Activated gamma-delta T cell treated with anti-CD3 and anti-CD28 coated beads, Interleukin-2, amount 50 U/mL, for 16 hours (primary cell): ENCODE results near the gene LMO4.
A peak's percentile ranks its signal among the peaks of the same experiment; 100 is the strongest.

ENCODE experiments used
- DNase-seq: peaks from one replicate; pipeline ENCODE4 v3.0.0-alpha.2; 2020; ENCODE audit warnings: low read depth

LMO4 gene

DNA sequence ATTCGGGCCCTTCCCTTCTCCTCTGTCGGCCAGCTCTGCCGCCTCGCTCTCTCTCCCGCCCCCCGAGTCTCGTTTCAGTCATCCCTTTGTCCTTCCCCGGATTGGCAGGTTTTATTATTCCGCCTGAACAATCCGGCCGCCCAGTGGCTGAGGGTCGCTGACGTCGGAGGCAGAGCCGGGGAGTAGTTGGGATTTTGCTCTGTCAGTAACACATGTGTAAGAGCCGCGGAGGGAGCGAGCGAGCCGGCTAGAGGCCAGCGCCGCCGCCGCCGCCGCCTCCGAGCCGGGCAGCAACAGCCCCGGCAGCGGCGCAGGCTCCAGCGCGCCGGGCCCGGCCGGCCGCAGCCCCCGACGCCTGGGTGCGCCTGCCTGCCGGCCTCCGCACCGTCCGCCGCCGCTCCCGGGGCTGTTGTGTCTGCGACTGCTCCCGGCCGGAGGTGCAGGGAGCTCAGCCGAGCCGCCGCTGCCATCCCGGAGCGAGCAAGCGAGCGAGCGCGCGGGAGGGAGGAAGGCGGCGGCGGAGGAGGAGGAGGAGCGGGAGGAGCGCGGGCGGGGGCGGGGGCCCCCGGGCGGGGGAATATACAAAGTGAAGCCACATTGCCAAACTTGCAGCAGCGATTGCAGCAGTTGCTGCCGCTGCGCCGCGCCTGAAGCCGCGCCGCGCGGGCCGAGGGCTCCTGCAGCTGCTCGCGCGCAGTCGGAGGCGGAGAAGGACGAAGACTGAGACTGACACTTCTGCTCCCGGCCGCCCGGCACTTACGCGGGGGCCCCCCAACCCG lies at the start of gene LMO4:
LMO4 (plus strand) TSS at position 609 of the 779 bp plus-strand sequence. CDS start 3,136 bp downstream, outside the sequence.
- DNase-seq, result peak; percentile 78

DNA sequence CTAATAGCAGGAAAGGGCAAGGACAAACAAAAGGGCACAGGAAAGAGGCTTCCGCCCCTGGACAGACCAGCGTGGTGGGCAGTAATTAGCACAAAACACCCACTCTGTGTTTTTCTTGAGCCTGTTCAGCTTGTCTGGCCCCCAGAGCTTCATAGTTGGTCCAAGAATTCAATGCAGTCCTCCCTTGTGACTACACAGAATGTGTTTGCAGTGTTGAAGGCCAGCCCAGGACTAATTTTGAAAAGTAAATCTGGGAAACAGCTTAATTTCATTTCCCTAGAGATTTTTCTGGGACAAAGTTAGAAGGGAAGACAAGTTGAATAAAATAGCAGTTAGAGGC lies 49.2 kb upstream of the LMO4 start:
- no peak for DNase-seq

GRCh38 chr1:87279966-87280535 lies 48.6 kb upstream of the LMO4 start:
- DNase-seq, result no peak

- no peak for DNase-seq
These were observed 44.0 kb upstream of the LMO4 start for GRCh38 chr1:87284456-87285240.

DNA sequence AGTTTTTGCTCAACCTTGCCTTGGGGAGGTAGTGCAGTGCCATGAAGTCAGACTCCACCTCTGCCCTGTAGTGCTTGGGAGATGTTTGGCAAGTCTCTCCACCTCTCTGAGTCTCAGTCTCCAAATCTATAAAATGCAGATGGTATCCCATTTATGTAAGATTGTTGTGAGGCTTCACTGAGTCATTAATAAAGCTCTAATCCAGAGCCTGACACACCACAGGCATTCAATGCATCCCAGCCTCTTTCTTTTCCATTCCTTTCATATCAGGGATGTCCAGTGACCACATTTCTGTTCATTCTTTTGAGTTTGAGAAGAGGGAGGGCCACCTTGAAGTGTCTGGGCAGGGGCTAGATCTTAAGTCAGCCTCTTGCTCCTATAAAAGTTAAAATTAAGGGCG lies 37.6 kb upstream of the LMO4 start:
- DNase-seq, result no peak

- peak; percentile 51 for DNase-seq
These were observed 35.8 kb upstream of the LMO4 start for GRCh38 chr1:87292684-87293493.

DNA sequence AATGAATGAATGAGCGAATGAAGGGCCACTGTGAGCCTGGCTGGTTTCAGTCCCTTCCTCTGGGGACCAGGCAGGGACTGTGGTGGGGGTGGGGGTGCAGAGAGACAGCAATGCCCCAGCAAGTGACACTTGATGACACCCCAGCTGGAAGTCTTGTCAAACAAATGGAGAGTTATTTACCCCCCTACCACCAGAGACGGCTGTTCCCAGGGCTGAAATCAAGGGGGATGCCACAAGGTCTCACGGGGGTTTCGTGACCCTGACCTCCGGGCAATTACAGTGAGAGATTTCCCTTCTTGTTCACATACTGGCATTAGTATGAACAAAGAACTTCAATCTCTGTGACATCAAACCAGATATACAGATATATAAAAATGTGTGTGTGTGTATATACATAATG lies 34.0 kb upstream of the LMO4 start:
- no peak for DNase-seq

DNA sequence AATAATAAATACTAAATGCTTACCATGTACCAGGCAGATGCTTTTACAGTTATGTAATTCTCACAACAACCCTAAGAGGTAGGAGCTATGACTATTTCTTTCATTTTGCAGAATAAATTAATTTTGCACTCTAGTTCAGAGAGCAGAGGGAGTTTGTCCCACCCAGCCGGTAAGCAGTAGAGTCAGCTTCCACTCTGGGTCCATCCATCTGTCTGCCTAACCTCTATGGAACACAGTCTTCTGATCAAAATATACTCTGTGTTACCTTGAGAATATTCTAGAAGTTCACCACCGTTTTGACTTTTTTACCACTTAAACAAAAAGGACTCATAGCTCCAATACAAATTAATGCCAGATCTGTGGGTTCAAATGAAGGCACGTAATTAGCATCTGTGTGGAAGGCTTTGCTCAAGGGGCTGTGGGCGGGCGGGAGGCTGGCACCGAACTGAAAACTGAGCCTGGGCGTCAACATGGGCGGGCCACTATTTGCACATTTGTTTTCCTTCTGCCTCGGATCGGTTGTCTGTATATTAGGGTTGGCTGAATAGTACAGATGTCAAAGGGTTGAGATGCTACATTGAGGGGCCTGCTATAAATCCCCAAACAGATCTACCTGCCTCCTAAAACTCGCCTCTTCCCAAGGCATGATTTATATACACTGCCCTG lies 33.1 kb upstream of the LMO4 start:
- DNase-seq, result no peak

- no peak for DNase-seq
These were observed 32.5 kb upstream of the LMO4 start for GRCh38 chr1:87296206-87296605.

DNA sequence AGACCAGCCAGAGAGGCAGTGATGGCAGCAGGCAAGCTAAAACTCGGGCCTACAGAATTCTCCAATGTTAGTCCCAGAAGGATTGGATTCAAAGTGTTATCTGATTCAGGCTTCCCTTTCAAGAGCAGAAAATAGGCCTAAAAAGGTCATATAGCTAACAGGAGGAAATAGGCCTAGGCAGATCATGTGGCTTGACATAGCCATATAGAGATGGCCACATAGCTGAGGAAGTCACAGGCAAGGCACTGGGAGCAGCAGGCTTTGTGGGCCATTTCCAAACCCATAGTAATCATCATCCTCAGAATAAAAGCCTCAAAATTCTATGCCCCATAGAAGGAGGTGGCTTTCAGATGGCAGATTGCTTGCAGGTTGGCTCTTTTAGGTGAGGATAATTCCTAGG lies 29.0 kb upstream of the LMO4 start:
- DNase-seq, result no peak

DNA sequence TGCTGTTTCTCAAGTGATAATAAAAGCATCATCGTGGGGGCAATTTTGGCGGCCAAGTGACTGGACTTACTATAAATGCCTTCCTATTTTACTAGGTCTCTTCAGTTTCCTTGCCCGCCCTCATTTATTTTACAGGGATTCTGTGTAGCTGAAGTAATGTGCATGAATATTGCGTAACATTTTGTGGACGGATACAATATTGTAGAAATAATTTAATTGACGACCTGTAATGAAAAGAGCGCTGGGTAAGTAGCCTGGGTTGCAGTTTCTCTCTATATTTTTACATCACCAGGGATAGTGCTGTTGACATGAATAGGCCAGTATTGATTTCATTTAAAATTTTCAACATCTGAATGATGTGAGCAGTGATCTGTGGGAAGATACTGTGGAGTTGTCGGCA lies 28.1 kb upstream of the LMO4 start:
- DNase-seq, result no peak

- no peak for DNase-seq
These were observed 23.5 kb upstream of the LMO4 start for GRCh38 chr1:87305151-87305550.

DNA sequence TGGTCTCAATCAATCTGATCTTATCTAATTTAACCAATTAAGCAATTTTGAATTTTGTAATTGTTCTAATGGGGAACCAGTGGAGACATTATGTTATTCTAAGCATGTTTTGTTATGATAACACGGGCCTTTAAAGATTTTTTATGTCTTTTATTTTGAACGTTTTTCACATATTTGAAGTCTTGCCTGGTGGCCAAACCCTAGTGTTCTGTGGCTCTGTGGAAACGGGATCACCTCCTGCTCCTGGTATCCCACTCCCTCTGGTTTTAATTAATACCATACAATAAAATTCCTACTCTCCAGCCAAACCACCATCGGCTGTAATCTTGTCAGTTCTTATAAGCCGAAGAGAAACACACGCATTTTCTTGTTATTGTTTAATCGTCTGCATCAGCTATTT lies 22.9 kb upstream of the LMO4 start:
- no peak for DNase-seq

GRCh38 chr1:87307306-87307705 lies 21.4 kb upstream of the LMO4 start:
- DNase-seq, result no peak

- DNase-seq, result no peak
These were observed 20.7 kb upstream of the LMO4 start for GRCh38 chr1:87307931-87308330.

GRCh38 chr1:87314091-87314490 lies 14.6 kb upstream of the LMO4 start:
- no peak for DNase-seq

DNA sequence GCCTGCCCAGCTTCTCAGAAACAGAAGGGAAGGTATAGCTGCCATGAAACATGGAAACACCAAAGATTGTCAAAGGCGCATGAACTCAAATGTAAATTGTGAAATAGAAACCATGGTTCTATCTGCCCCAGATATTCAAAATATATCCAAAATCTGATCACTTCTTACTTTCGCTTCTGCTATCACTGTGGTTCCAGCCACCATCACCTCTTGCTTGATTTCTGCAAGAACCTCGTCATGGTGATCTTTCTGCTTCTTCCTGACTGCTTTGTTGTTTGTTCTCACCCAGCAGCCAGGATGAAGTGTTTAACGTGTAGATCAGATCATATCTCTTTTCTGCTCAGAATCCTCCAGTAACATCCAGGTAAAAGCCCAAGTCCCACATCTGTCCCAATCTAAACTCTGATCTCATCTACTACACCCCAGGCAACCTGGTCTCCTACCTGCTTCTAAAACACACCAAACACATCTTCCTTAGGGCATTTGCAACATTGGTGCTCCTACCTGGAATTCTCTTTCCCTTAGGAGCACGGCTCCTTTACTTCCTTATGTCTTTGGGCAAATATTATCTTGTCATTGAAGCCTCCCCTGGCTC lies 10.5 kb upstream of the LMO4 start:
- DNase-seq, result no peak

DNA sequence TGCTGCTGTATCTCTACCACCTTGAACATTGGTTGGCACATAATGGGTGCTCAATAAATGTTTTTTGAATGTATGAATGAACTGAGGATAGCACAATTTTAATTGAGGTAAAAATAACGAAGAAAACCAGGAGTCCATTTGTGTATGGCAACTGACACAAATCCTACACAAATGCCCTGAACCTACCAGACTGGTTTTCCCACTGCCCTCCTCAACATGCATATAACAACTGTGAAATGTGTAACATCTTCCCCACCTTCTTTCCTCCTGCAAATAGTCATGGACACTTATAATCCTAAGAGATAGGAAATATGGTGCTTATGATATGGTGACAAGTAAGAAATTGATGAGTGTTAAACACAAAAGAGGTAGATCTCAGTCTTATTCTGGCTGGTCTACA lies 9.9 kb upstream of the LMO4 start:
- DNase-seq, result no peak

DNA sequence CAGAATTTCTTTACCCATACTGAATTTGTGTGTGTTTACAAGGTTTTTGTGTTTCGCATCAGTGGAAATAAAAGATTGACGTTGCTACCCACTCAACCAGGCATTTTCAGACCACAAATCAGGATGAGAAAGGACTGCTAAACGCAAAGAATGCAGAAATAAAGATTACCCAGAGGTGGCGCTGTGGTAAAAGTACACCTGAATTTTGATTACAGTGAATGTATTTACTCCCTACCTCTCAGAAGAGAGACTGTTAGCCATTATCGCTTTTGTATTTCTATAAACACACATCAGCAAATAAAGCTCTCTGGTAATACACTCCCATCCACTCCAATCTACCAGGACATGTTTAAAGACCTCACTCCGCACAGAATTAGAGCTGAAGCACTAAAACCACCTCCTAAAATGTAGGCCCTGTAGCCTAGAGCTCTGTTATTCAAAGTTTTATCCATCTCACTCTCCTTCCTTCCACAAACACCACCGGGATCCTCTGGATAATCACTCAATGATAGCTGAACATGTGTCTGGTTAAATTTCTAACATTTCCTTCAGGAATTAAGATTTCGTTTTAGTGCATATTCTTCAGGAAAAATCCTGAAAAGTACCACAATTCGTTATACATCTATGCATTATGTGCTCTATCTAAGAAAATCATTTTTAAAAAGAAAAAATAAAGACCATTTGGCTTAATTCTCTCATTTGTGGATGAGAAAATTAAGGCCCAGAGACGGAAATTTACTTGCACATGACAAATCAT lies 2.5 kb upstream of the LMO4 start:
- DNase-seq, result peak; percentile 43

DNA sequence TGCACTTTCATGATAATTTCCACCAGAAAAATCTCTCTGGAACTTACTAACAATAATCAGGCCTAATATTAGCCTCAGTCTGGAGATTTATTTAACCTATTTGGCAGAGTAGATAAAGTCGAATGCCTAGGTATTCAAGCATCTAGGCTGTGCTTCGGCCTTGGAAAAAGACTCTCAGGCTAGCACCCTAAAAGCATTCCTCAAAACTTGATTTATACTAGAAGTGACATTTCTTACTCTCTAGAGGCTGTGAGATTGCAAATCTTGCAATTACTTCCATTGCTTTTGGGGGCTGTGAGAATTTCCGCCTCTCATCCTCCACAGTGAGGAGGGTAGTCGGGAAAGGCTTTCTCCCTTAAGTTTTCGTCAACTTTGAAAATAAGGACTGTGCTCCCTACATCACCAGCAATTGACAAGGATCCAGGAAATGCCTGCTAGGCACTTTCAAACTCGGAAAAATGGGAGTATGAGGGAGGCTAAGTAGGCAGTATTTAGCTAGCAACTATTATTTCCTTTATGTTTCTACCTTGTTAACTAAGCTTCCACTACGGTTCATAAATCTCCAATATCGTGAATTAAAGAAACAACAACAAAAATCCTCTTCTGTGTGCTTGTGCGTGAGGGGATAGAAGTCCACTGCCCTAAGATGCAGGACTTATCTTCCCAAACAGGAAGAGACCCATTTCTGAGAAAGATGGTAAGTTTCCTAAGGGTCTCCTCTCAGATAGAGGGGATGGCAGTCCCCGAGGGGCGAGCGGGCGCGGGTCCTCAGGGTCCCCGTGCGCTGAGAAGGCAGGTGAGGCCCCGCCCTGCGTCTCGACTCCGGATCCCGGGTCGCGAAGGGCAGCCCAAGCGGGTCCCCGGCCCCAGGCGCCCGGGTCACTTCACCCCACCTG lies 1.1 kb upstream of the LMO4 start:
- DNase-seq, result no peak
